ENCODE measurements around the gene GALNT15.
A peak's percentile ranks its signal among the peaks of the same experiment; 100 is the strongest.

DNA sequence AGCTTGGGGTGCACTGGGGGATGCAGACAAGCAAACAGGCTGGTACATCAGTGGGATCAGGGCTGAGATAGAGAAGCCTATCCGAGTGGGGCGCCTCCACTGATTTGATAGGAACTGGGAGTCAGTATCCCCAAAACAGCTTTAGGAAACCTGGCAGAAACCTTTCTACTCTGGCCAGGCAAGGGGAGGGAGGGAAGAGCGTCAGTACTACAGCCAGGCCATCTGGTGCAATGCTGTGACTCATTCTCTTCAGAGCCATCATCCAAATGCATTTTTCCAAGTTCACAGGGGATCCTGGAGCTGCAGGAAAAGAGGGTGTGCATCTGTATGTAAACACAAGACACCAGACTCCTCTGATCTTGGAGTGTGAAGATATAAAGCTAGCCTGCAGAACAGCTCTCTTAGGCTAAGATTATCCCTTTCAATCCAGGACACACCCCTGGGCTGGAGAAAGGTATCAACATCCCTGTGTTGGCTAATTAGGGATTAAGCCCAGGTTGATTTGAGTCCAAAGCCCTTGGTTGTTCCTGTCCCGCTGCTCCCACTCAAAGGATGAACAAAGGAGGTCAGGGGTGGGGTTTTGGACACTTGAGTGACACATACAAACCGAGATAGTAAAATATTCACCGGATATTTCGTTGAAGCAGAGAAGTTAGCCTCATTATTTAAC, 9.3 kb downstream of the GALNT15 start:
- TF ChIP-seq, protein P1, sequence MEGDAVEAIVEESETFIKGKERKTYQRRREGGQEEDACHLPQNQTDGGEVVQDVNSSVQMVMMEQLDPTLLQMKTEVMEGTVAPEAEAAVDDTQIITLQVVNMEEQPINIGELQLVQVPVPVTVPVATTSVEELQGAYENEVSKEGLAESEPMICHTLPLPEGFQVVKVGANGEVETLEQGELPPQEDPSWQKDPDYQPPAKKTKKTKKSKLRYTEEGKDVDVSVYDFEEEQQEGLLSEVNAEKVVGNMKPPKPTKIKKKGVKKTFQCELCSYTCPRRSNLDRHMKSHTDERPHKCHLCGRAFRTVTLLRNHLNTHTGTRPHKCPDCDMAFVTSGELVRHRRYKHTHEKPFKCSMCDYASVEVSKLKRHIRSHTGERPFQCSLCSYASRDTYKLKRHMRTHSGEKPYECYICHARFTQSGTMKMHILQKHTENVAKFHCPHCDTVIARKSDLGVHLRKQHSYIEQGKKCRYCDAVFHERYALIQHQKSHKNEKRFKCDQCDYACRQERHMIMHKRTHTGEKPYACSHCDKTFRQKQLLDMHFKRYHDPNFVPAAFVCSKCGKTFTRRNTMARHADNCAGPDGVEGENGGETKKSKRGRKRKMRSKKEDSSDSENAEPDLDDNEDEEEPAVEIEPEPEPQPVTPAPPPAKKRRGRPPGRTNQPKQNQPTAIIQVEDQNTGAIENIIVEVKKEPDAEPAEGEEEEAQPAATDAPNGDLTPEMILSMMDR (IDR thresholded peaks at IDR 0.05): no peak
- no peak for TF ChIP-seq POLR2A (IDR thresholded peaks at IDR 0.05)
- TF ChIP-seq POLR2AphosphoS5 (IDR thresholded peaks at IDR 0.05): peak in 2 of 4 donors; percentile 13 to 24

Data from sigmoid colon (tissue), 4 donors.